EL (cell line): Measurements from ENCODE around the gene COL4A3.
A peak's percentile ranks its signal among the peaks of the same experiment; 100 is the strongest.

ENCODE experiments used
- DNase-seq: peaks from one replicate; pipeline ENCODE4 v3.0.0-alpha.2; 2016

Gene COL4A3

GRCh38 chr2:227163998-227164762 lies at the start of gene COL4A3, which contains the start of gene COL4A4:
Gene COL4A3 (plus strand): TSS chr2:227164624. CDS start chr2:227164727, 103 bp downstream.
Gene COL4A4 (minus strand): TSS chr2:227164205. CDS start chr2:227147483, 16,722 bp downstream.
- peak; percentile 45 for DNase-seq

DNA sequence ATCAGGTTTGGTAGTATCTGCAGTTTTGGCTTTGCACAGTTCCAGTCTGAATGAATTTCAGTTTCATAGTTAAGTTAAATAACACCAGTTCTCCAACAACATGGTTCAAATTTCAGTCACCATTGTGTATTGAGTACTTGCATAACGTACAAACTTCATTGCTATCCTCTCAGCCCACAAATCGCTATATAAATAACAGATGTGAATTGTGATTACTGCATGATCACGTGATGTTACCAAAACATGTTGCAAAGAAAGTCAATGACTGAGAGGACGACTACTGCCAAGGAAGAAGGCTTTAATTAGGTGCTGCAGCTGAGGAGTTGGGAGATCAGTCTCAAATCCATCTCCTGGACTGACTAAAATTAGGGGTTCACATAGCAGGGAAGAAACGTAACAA lies 48.7 kb upstream of the COL4A3 start:
- peak; percentile 9 for DNase-seq

DNA sequence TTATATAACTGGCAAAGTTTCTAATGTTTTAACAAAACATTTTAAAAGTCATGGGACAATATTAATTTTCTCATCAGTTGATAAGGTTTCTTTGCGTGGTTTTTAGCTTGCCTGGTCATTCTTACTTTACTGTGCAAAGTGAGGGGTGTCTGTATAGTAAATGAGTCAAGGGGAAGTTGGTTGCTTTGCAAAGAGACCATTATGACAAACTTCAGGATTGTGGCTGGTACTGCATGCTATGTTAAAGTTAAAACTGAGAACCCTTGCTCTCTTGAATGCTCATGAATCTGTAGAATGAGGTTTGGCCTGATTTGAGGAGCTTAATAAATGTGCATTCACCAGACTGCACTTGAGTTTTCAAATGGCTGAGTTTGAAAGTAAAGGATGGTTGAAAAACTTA lies 47.4 kb upstream of the COL4A3 start:
- DNase-seq = no peak

DNA sequence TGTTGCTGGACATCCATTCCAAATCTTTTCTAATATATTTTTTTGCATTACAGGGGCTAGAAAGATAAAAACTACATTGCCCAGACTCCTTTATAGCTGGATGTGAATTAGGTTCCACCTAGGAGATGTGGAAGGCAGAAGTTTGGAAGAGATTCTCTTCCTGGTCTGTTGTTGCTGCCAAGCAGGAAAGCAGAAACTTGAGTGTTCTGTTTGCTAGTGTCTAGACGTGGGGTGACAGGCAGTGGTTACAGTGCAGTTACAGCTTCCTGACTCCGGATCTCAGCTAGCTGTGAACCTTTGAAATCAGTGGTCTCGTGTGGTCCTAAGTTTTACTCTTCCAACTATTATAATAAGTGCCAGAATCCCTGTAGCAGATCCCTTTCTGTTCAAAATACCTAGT lies 46.6 kb upstream of the COL4A3 start:
- no peak for DNase-seq

- DNase-seq = no peak
Observed at GRCh38 chr2:227118353-227118752, 46.1 kb upstream of the COL4A3 start.

GRCh38 chr2:227123697-227124096 lies 40.7 kb upstream of the COL4A3 start:
- DNase-seq = no peak

DNA sequence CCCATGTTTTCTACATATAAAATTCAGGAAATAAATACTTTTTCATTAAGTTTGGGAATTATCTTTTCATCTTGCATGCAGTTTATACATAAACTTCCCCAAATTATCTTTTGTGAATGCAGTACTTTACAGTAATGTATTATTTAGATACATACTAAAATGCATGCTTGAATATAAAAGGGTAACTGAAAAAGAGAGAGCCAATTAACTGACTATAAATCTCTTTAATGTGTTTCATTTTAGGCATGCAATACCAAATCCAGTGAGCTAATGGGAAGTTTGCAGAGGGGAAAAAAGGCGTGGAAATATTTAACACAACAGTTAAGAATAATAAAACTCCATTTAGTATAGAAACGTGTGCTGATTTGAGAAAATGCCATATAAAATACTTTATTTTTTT lies 39.6 kb upstream of the COL4A3 start:
- no peak for DNase-seq

DNA sequence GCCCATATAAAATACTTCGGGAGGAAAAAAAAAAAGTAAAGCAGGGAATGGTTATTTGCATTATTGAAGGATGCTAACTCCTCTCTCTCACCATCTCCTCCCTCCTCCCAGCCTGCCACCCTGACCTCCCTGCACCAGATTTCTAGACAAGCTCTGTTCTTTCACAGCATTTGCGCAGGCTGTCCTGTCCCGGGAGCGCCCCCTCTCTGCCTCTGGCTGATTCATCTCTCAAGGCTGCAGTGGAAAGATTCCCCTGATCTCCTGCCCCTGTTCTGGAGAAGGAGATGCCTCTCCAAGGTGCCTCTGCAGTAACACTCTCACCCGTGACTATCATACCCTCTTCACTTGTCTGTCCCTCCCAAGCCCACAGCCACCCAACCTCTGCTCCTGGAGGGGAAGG lies 38.9 kb upstream of the COL4A3 start:
- no peak for DNase-seq

DNA sequence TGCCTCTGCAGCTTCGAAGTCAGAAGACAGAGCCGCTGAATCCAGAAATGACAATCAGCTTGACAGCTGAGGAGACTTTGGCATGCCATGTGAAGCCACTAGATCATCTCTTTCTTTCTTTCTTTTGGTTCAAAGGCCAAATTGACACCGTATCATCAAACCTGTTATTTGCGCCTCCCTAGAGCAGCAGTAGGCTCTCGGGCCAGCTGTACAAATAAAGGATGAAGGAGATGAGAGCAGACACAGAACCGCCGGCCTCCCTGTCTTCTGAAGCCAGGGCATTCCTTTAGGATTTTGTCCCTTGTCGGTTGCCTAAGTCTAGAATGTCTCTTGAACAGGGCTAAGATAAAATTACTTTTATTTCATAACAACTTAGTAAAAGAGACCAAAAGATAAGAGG lies 37.2 kb upstream of the COL4A3 start:
- DNase-seq = no peak

DNA sequence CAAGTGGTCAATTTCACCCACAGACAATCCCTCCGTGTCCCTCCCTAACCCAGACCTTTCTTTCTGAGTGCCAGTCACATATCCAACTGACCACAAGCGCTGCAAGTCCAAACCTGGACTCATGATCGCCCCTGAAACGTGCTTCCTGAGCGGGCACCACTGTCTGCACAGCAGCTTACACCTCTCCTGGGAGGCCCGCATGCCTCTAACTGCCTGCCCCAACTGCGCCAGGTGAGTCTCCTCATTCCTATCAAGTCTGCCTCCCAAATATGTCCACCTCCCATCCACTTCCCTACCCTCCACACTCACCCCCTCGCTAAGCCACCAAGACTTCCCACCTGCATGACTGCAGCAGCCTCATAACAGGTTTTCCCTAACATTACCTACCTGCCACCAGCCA lies 33.8 kb upstream of the COL4A3 start:
- DNase-seq = no peak

DNA sequence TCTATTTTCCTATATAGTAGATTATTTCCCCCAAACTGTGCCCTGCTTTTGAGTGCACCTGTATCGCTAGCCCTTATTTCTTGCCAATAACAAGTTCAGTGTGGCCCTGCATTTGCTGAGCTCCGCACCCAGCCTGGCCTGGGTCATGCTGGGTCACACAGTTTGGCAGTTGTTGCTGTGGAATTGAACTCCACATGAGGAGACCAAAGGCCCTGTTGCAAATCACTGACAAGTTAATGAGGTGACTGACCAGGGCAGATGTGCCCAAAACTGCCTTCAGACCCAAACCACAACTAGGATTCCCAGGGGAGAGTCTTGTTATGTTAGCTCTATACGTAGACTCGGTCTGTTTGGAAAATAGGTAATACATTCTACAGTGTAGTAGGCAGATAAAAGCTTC lies 31.4 kb upstream of the COL4A3 start:
- no peak for DNase-seq

GRCh38 chr2:227134591-227134990 lies 29.8 kb upstream of the COL4A3 start:
- no peak for DNase-seq

DNA sequence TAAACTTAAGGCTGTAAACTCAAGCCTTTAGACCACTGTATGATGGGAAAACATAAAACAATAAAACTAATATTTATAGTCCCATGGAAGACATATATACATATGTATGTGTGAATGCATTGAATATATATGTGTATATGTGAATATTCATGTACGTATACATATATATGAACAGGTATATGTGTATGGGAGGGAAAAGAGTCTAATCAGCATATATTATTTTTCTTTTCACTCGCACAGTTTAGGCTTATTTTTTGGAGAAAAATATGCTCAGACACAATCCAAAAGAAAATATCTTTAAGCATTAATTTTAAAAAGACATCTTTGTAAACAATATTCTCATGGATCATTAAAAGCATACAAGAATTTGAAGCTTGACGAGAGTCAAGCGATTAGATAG lies 23.1 kb upstream of the COL4A3 start:
- no peak for DNase-seq

- no peak for DNase-seq
Observed at GRCh38 chr2:227143895-227144294, 20.5 kb upstream of the COL4A3 start.

- DNase-seq = no peak
Observed at GRCh38 chr2:227146456-227146855, 18.0 kb upstream of the COL4A3 start.

- peak; percentile 79 for DNase-seq
Observed at GRCh38 chr2:227147023-227147422, 17.4 kb upstream of the COL4A3 start.

DNA sequence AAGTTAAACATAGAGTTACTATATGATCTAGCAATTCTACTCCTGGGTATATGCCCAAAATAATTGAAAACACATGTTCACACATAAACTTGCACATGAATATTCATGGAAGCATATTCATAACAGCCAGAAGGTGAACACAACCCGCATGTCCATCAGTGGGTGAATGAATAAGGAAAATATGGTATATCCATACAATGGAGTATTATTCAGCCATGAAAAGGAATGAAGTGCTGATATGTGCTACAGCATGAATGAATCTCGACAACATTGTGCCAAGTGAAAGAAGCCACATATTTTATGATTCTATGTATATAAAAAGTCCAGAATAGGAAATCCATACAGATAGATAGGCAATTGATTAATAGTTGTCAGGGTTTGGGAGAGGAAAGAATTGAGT lies 16.3 kb upstream of the COL4A3 start:
- DNase-seq = no peak

- no peak for DNase-seq
Observed at GRCh38 chr2:227150222-227150936, 14.0 kb upstream of the COL4A3 start.

DNA sequence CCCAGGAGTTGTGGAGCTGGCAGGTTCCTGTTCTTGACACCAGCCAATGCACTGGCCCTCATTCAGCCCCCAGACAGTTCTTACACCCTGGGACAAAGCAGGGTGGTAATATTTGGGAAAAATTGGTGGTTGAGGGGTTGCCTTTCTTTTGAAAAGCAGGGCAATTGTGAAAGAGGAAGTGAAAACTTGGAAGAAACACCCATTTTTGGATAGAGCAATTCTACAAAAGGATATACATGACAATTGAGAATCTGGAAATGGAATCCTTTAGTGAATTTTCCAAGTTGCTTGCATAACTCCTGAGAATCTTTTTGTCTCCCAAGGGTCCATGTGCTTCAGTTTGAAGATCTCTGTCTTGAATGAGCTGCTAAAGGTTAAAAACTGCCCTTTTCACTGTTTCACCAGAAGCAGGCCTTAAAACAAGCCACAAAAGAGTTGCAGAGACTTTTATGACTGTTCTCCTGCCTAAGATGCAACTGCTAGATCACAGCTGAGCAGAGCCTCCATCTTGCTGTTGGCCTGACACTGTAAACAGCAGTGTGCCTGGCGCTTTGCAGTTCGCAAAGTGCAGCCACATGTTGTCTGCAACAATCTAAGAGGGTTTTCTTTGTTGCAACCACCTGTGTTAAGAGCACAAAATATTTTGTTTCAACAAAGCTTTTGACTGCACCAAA lies 12.2 kb upstream of the COL4A3 start:
- DNase-seq = no peak

DNA sequence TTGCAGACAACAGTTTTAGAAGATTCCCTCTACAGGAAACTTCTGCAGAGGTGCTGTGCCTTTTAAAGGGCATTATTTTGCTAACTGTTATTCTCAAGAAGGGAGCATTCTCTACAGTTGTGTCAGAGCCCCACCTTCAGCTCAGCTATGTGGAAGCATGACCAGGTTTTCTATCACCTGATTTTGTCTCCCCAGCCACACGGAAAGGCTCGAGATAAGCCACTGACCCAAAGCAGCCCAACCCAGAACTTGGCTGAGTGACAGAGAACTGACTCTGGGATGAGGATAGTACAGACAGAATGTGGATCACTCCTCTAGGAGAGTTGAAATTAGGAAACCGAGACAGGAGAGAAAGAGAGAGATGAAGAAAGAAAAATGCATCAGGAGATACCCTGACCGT lies 11.1 kb upstream of the COL4A3 start:
- no peak for DNase-seq

GRCh38 chr2:227153758-227154486 lies 10.5 kb upstream of the COL4A3 start:
- no peak for DNase-seq

GRCh38 chr2:227154986-227155774 lies 9.2 kb upstream of the COL4A3 start:
- peak; percentile 82 for DNase-seq
